Measurements from ENCODE around the gene ZFYVE28.

The ZFYVE28 gene

DNA sequence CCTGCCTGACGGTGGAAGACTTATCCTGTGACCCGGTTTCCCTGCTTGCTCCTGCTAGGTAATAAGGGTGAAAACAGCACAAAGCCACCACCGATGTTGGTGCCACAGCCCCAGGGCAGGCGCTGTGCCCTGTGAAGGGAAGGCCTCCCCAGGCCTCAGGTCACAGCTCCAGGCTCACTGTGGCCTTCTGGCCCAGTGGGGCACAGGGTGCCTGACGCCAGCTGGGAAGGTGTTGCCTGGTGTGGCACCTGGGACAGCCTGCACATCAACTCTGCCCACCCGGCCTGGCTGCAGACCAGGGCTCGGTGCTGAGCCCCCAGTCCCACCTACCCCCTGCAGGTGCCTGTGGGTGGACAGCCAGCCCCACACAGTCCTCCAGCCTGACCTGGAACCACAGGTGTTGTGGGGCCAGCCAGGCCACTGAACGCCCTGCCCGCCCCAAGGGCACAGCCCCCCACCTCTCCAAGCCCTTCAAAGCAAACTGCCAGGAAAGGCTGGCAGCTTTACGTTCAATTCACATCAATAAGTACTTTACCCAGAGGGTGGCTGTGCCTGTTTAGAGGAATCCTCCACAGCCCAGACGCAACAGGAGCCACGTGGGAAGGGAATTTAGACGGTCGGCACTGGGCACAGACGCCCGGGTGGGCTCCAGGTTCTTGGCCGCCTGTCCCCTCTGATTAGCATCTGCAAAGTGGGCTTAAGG, 54.3 kb downstream of the ZFYVE28 start:
- no peak for DNase-seq

DNA sequence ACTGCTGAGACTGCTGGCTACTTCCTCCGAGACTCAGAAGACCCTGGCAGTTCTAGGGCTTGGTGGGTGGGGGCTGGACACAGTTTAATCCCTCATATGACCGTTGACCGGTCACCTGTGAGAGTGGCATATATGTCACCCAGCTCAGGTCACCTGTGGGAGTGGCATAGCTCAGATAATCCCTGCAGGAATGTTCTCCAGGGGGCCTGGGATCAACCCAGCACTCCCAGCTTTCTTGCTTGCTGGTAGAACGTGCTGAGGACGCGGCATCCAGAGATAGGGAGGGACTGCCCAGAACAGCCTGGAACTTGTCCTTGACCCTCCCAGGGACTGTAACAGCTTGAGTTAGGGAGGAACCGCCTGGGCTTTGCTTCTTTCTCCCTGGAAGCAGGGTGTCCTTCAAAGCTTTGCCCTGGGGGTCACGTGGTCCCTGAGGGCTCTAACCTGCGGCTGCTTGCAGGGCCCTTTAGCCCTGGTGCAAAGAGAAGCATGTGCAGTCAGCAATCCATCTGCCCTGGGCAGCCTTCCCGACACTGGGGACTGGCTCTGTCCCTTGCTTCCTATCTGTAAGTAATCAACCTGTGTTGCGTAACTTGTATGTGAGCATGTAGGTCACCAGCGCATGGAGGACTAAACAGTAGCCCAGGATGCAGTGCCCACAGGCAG, 55.3 kb downstream of the ZFYVE28 start:
- DNase-seq = no peak

DNA sequence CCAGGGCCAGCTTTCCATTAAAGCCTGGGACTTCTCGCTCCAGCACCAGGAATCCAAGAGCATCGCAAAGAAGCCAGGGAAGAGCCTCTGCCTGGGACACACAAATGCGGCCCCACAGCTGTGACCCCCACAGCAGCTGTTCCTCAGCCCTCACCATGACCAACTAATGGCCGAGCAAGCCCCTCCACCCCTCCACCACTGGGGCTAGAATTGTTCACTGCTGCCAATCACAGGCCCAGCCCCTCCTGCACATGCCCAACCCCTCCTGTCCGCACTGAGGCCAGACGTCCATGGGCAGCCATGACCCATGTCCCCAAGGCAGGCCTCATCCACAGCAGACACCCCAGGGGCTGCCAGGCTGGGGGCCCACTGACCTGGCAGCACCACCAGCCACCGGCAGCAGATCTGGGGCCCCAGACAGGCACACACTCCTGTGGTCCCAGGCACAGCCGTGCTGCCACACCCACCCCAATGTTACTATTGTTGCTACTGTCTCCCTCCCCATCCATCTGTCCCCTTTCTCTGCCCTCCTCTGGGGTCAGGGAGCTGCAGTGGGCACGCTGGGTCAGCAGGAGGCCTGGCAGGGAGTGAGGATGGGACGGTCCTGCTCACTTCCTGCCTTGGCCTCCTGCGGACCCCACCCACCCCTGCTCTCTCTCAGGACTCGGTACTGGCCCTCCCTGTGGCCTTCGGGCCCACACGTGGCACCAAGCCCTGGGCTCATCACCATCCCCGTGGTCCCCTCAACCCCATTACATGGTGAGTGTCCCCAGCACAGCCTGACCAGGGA, 56.0 kb downstream of the ZFYVE28 start:
- no peak for DNase-seq

DNA sequence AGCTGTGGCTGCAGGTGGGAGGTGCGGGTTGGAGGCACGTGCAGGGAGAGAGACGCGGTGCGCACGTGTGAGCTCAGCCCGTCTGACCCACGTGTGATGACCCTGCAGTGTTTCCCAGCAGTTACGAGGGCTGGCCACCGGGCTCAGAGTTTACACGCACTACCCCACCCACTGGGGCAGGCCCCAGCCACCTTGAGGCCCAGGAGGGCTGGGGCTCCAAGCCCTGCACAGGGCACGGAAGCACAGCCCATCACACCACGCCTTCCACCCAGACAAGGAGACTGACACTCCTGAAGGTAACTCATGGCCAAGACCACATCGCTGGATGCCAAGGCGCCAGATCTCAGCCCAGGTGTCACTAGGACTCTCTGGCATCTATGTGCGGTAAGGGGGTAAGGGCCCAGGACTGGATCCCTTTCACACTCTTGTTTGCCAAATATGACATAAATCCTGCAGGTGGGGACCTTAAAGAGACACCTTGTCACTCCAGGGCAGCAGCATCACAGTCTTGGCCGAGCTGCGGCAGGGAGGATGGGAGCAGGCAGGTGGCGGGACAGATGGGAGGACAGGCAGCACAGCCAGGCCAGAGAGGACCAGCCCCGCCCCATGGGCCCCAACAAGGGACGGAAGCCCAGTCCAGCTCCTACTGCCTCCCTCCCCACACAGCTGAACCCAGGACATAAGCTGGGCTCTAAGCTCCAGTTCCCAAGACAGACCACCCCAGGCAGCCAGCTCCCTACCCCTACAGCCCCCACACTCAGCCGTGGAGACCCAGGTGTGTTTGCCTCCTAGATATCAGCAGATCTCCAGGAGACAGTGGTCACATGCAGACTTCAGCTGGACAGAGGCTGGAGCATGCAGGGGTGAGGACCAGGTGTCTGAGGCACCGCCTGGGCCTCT, 56.8 kb downstream of the ZFYVE28 start:
- no peak for DNase-seq

DNA sequence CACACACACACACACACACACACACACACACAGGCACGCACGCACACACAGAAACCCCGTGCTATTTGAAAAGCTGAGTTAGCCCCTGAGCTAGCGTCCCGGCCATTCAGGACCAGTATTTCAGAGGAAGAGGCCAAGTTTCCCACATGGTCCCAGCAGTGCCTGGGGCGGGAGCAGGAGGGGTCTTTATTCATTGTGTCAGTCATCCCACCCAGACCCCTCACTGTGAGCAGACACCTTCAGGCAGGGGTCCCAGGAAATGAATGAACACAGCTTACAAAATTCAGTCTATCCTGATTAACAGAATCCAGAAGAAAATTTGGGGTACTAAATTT, 58.1 kb downstream of the ZFYVE28 start:
- DNase-seq = no peak

DNA sequence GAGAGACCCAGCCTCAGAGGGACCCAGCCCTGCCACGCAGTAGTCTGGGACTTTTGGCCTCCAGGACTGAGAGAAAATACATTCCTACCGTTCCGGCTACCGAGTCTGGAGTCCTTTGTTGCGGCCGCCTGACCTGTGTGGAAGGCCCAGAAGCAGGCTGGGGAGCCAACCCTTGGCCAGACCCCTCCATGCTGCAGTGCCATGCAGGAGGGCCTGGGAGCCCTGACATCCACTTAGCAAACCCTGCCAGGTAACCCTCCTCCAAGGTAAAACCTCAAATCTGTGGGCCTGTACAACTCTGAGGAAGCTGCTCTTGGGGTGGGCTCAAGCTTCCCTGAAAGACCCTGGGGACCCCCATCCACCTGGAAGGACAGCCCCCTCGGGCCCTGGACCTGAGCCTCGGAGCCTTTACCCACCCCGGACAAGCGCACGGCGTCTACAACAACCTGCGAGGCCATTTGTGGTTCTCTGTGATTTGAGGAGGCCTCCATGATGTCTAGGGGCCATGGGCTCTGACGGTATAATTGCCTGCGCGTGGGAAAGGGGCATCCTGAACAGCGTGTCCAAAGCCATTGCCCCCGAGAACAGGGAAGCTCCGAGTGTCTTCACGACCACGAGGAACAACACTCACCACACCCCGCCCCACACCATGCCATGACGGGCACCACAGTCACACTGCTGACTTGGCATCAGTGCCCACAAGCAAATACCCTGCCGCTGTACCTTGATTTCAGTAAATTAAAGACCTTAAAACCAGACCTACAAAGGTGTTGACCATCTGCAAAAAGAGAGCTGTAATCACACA, 58.7 kb downstream of the ZFYVE28 start:
- no peak for DNase-seq

DNA sequence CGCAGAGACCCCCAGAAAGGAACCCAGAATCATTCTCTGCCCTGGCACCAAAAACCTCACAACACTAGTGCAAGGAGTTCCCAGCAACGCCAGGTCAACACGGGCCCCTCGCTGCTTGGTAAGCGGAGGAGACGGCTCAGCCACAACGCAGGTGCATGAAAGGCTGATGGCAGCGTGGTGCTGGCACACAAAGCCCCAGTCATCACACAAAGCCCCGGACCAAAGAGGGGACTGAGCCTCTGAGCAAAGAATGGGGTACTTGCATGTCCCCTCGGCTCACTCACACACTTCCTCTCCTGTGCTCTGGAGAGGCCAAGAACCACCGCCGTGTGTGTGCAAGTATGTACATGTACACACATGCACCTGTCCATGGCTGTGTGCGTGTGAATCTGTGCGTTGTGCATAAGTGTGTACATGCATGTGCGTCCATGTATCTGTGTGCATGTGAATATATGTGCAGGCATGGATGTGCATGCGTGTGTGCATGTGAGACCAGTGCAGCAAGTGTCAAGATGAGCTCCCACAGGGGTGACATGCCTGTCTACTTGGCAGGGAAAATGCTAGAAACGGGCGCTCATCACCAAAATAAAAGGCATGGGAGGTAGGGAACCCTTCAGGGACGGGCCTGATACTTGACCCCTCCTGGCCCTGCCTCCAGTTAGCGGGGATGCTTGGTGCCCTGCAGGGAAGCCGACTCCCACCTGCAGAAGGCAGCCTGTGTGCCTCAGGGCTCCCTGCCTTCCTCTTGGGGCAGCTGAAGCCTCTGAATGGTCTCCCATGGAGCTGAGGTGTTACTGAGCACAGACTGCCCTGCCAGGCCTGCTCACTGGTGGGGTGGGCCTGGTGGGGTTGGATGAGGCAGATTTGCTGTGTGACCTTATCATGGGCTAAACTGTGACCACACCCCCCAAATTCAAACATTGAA, 60.4 kb downstream of the ZFYVE28 start:
- no peak for DNase-seq

DNA sequence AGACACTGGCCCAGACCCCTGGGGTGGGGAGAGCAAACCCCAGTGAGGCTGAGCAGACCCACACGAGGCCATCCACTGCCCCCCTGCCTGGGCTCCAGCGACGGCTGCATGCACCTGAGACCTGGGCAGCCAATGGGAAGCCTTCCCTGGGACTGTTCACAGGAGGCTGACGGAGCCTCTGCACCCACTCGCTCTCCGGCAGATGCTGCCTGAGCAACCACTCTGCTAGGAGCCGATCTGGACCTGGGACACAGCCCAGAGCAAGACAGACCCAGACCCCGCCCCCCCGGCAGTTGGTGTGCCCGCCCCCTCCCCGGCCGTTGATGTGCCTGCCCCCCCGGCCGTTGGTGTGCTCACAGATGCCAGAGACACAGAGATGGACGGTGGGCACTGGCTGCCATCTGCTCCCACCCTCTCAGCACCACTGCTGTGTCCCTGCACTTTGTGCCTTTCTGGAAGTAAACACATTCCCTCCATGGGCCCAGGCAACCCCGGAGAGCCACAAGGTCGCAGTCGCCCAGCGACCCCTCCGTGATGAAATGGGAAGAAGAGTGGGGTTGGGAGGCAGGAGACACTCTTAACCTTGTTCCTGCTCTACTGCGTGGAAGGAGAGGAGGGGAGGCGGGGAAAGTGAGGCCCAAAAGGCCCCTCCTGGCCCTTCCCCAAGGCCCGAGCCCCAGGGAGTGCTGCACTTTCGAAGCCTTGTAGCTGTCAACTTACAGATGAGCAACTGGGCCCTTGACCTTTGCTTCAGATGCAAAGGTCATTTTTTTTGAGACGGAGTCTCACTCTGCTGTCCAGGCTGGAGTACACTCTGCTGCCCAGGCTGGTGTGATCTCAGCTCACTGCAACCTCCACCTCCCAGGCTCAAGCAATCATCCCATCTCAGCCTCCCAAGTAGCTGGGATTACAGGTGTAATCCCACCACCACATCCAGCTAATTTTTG, 62.0 kb downstream of the ZFYVE28 start:
- no peak for DNase-seq

DNA sequence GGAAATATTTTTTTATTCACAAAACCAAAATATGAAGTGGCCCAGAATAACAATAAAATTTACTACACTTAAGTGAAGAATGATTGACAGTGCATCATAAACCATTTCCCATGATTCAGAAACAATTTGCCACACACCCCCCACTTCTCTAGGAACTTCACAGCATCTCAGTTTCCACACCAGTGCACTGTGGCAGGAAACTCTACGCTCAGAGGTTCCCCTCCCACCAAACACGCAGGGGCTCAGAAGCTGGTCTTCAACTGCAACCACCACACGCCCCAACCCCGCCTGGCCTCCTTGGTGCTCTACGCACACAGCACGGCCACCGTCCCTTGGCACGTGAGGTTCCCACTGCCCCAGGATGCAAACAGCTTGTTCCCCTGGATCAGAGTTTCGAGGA, 63.7 kb downstream of the ZFYVE28 start:
- no peak for DNase-seq

DNA sequence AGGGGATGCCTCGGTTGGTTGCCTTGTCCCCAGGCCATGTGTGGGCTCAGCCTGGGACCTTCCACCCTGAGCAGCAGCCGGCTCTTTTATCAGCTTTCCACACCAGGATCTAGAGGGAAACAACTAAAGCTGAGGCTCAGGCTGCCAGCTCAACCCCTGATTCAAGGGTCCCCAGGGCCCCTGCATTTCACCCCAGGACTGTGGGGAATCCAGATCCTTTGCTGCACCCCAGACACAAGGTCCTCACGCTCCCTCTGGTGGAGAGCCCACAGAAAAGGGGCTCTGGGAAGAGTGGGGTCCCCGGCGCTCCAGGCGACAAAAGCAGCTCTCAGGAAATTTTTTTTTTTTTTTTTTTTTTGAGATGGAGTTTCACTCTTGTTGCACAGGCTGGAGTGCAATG, 64.3 kb downstream of the ZFYVE28 start:
- DNase-seq = peak; percentile 37

DNA sequence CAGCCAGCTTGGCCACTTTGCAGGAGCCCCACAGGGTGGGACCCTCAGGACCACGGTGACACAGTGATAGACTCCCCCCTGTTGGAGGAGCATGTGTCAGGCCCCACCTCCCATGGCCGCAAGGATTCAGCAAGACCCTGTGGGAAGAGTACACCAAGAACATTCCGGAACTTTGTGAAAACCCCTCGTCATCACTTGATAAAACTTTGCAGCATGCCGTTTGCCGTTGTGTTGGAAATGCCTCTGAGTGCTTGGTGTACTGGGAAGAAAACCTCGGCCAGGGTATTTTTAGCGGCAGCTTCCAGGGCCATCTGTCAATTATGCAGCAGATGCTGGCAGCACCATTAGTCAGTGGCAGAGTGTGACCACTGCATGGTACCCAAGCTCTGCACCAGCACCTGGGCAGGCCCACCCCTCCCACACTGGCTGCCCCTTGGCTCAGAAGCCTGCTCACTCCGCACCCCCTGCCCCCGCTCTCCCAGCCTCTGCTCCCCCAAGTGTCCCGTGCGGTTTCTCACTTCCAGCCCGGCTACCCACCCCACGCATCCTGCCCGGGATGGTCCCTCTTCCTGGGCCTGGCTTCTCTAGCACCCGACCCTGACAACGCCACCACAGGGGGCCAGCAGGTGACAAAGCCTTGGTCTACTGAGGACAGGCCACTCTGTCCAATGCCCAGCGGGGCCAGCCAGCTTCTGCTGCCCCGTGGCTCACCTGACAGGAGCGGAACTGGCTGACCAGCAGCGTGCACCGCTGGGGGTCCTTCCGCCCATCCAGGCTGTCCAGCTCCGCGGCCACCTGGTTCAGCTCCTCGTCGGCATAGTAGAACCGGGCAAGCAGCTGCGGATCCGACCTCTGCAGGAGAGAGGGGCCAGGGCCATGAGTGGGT, 65.0 kb downstream of the ZFYVE28 start:
- no peak for DNase-seq

DNA sequence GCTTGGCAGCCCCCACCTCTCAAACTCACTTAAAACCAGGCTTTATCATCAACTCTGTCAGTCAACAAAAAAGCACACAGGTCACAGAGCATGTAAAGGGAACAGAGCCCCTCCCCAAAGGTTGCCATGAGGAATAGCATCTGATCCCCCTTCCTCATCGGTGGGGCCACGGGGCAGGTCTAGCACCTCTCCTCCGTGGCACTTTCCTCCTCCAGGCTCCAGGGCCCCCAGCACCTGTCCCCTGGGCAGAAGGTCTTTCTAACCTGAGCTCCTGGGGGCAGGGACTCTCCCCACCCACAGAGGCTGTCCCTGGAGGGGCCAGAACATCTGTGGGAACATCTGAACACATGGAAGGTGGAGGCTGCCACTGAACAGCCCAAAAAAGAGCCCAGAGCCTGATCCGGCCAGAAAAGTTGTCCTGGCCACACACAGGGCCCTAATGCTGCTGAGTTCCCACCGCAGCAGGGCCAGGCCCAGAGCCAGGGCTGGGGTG, 65.7 kb downstream of the ZFYVE28 start:
- no peak for DNase-seq

DNA sequence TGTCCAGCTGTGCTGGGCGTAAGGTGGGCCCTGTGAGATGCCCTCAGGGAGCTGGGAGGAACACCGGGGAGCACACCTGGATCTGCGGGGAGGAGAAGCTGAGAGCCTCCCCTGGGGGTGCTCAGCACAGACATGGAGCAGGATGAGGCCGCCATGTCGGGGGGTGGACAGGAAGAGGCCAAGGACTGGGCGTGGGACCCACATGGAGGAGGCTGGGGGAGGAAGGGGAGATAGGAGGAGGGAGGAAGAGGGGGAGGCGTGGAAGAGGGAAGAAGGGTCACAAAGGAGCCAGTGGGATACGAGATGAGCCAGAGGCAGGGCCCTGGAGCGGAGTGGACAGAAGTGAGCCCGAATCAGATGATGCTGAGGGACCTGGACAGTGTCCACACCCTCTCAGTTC, 66.3 kb downstream of the ZFYVE28 start:
- no peak for DNase-seq

DNA sequence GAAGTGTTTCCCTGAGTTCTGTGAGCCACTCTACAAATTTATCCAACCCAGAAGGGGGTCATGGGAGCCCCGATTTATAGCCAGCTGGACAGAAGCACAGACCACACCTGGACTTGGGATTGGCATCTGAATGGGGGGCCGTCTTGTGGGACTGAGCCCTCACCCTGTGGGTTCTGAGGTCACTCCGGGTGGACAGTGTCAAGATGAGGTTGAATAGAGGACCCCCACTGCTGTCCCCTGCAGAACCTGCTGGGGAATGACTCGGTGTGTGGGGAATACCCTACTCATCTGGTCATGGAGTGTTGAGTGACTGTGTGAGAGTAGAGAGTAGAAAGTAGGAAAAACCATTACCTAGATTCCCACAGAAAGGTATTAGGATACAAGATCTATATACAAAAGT, 67.5 kb downstream of the ZFYVE28 start:
- no peak for DNase-seq

DNA sequence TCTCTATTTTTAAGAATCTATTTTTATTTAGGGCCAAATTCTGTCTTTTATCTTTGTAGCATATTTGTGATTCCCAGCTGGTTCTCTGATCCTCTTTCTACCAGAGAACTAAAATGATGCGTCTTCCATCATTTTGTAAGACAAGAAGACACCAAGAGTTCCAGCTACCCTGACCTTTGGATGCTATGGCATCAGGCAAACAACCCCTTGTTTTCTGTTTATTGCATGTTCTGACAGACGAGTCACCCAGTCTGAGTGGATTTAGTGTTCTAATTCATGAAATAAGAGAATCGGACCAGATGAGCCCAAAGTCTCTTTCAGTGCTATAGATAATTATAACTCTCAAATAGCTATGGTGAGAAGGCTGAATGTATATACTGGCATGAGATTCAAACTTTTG, 69.7 kb downstream of the ZFYVE28 start:
- no peak for DNase-seq

DNA sequence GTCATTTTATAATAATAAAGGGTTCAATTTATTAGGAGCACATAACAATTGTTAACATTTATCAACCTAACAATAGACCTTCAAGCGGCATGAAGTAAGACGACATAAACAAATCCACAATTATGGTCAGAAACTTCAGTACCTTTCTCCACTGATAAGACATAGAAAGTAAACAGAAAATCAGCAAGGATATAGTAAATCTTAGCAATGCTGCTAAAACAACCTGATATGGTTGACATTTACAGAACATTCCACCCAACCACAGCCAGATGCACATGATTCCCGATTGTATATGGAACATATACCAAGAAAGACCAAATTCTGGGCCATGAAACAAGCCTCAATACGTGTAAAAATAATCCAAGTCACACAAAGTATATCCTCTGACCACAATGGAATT, 71.3 kb downstream of the ZFYVE28 start:
- DNase-seq = no peak

DNA sequence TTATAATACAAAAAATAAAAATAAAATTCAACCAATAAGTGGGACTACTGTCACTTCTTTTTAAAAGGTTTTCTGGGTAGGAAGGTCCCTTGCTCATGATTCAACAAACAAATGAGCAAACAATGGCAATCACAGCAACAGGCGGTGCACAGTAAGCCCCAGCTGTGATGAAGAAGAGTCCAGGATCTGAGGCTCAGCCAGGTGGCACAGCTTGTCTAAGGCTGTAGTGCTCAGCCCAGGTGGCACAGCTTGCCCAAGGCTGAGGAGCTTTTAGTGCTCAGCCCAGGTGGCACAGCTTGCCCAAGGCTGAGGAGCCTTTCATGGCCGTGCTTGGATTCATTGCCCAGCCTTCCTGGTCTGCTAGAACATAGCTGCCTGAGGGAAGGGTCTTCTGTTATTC, 75.0 kb downstream of the ZFYVE28 start:
- DNase-seq = no peak

DNA sequence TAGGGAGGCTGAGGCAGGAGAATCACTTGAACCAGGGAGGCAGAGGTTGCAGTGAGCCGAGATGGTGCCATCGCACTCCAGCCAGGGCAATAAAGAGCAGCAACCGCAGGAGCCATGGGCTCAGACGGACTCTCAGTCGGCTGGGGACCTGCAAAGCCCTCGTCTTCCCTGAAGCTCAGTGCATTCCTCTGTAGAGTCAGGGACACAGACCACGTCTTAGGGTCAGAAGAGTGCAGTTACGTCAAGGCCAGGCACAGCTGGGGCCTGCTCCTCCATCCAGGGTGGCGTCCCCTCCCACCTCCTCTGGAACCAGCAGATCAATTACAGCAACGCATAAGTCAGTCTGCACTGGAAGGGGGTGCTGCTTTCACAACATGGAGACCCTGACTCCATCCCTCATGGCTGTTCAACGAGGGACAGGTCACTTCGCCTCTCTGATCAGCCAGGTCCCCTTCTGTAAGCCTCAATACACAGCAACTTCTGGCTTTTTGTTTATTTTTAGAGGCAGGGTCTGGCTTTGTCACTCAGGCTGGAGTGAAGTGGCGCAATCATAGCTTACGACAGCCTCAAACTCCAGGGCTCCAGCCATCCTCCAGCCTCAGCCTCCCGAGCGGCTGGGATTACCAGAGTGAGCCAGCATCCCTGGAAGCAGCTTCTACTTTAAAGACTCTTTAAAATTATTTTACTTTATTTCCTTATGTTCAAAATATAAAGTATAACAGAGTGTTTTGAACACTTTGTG, 76.4 kb downstream of the ZFYVE28 start:
- no peak for DNase-seq

Measured in CD4-positive, alpha-beta T cell treated with Interleukin-10 for 1 hour (primary cell).